GM18520 (cell line): ENCODE measurements around the gene GCN1.

Experiments used
- ATAC-seq: cut with Tn5 transposase; IDR thresholded peaks from one replicate; pipeline ENCODE4 v1.9.1; 2021; ENCODE audit not compliant: unreplicated experiment

Gene GCN1

DNA sequence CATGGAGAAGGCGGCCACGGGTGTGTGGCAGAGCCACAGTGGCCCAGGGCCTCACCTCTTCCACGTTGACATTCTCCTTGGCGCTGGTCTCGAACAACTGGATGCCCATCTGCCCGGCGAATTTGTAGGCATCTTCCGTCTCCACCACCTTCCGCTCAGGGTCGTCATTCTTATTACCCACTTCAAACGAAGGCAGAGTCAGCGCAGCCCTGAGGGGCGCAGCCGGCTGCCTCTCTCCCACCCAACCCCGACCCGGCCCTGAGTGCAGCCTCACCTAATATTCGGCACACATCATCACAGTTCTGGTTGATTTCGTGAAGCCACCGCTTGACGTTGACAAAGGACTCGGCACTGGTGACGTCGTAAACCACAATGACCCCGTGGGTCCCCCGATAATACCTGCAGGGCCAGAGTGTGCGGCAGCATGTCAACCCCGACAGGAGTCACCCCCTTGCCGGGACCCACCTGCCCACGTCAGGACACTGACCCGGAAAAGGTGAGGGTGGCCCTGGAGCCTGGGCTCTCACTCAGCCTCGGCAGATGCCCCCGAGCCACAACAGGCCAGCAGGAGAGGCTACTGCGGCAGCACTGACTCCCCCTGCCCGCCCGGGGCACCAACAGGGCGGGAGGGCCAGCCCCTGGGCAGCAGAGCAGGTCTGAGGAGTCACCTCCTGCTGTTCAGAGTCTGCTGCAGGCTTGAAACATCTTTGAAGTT lies 95.6 kb downstream of the GCN1 start:
- ATAC-seq: no peak

DNA sequence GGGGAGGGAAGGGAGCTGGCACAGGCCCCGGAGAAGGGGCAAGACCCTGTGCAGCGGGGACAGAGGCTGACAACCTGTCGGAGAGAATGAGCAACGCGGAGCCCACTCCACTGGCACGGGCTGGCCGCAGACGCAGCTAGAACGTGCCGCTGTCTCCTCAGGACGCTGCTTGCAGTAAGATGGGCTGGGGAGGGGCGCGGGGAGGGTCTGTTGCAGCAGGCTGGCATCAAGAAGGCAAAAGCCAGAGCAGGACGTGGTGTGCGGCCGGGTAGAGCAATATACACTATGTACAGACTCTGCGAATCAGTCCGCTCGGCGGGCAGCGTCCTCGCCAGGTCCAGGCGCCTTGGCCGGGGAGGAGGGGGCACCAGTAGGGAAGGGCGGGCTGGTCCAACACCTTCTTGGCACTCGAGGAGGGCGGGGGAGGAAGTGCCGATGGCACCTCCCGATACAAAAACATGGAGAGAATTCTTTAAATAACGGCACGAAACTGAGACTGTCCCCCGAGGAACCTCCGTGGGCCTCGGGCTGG lies 97.8 kb downstream of the GCN1 start:
- ATAC-seq: no peak

DNA sequence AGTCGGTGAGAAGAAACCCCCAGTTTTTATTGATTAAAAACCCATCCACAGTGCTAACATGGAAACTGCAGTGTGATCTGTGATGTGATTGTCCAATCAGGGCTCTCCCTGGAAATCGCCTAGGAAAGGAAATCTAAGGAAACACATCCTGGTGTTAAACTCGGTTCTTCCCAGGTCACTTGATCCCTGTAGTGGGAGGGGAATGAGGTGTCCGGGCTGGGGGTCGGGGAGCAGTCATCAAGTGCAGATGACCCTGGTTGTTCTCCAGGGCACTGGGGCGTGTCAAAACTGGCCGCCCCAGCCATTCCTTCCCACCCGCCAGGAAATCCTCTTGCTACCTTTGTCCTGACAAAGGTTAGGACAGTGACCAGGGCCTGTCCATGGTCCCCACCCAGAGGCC lies 98.8 kb downstream of the GCN1 start:
- ATAC-seq: no peak

- no peak for ATAC-seq
These were observed 99.2 kb downstream of the GCN1 start for GRCh38 chr12:120095331-120095730.

GRCh38 chr12:120094485-120094884 lies 100.0 kb downstream of the GCN1 start:
- no peak for ATAC-seq

DNA sequence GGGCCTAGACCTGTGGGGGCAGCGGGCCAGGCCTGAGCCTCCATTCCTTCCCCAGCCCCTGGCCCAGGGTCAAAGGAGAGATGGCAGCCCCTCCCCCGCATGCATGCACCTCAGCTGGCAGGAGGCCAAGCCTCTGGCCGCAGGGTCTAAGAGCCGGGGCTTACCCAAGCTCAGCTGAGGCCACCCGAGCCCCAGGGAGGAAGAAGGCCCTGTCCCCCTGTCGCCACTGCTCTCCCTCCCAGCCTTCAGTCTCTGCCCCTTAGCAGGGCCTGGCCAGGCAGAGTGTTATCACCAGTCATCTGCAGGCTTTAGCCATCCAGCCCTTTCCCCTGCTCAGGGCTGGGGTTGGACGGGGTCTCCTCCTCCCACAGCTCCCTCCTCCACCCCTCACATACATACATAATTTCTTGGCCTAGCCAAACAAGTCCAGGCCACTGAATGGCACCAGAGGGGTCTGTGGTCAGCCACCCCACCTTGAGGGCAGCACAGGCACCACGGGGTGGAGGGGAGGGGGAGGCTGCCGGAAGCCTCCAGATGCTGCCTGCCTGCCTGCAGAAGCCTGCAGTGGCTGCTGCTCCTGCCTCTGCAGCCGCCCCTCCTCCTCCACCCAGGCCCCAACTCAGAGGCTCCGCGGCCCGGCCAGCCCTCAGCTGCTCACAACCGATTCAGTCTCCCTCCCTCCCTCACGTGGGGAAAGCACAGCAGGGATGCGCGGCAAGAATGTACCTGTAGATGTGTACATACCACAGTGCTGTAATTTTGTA lies 100.7 kb downstream of the GCN1 start:
- ATAC-seq: no peak

DNA sequence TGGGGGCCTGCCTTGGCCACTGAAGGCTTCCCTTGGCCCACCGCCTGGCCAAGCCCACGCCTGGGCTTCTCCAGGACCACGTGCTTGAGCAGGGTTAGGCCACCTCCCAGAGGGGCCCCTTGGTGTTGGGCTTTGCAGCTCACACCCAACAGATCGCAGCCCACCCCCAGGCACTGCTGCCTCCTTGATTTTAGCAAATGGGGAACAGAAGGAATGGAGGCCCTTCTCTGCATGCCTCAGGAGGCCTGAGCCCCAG lies 101.3 kb downstream of the GCN1 start:
- no peak for ATAC-seq

DNA sequence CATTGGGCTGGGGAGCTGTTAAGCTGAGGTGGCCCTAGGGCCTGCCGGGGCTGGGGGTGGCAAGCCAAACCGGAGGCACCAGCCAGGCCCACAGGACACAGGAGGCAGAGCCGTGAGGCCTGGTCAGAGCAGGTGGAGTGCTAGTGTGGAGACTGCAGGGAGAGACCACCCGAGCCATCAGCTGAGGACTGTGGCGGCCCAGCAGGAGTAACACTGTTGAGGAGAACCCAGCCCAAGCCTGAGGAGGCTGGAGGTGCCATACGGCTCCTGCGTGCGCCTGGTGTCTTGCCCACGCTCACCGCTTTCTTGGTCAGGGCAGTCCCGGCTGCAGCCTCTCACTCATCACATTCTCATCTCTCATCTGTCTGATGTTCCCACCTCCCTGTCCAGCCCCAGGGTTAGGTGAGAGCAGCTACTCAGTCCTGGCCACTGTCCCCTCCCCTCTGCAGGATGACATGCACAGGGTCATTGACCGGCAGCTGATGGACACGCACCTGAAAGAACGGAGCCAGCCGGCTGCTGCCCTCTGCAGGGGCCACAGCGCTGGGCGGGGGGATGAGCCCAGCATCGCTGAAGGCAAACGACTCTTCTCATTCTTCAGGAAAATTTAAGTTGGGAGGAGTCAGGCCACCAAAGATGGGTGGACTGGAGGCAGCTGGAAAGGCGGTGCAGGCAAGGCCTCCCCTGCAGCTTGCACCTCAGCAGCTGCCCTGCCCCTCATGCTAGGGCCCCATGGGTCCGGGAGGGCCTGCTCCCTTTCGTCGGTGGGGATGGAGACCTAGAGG lies 101.8 kb downstream of the GCN1 start:
- ATAC-seq: no peak

GRCh38 chr12:120091371-120092090 lies 103.0 kb downstream of the GCN1 start:
- no peak for ATAC-seq

- no peak for ATAC-seq
These were observed 103.8 kb downstream of the GCN1 start for GRCh38 chr12:120090626-120091295.

GRCh38 chr12:120090206-120090605 lies 104.3 kb downstream of the GCN1 start:
- no peak for ATAC-seq

DNA sequence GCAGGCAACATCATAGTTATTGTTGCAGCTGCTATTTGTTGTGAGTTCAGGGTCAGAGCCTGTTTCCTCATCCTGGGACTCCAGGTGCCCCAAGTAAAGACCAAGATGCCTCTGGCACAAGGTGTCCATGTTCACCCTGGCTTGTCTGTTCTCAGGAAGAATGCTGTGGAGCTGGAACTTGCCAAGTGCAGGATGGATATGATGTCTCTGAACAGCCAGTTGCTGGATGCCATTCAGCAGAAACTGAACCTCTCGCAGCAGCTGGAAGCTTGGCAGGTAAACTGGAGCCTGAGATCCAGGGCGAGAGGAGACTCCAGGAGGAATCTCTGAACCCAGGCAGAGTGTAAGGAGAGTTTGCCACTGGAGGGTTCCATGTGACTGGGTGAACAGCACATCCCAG lies 104.7 kb downstream of the GCN1 start:
- ATAC-seq: no peak

DNA sequence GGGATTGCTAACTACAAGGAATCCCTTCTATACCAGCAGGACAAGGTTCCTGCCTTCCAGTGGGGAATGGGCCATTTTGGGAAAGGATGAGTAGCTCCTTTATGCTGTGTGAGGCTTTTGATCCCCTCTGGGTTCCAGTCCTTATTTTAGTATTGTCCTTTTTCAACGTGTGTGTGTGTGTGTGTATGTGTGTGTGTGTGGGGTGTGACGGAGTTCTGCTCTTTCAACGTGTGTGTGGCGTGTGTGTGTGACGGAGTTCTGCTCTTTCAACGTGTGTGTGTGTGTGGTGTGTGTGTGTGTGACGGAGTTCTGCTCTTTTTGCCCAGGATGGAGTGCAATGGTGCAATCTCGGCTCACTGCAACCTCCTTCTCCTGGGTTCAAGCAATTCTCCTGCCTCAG lies 105.4 kb downstream of the GCN1 start:
- no peak for ATAC-seq

- peak; percentile 97 for ATAC-seq
These were observed 107.5 kb downstream of the GCN1 start for GRCh38 chr12:120086801-120087621.

DNA sequence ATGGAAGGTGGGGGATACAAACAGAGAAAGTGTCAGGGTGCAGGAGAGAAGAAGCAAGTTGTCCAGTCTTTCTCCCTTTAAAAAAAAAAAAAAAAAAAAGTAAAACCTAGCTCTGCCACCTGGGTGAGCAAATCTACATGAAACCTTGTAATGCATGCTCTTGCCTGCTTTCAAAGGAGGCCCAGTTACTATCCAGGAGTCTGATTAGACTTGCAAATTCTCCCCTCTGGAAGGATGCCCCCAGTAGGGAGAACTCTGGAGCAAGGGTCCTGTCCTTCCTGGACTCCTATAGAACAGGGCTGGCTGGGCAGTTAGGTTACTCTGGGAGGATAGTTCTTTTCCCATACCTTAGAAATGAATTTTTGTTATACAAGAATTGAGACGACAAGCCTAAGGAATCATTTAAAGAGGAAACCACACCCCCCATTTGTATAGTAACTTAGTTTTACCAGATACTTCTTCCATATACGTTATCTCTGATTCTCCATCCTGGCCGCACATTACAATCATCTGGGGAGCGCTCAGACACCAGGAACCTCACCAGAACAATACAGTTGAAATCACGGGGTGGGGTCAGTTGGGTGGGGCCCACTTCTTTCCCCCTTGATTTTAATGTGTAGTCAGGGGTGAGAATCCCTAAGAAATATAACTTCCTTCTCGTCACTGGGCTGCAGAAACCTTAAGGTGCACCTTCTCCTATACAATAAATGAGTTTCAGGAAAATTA lies 108.4 kb downstream of the GCN1 start:
- ATAC-seq: no peak

DNA sequence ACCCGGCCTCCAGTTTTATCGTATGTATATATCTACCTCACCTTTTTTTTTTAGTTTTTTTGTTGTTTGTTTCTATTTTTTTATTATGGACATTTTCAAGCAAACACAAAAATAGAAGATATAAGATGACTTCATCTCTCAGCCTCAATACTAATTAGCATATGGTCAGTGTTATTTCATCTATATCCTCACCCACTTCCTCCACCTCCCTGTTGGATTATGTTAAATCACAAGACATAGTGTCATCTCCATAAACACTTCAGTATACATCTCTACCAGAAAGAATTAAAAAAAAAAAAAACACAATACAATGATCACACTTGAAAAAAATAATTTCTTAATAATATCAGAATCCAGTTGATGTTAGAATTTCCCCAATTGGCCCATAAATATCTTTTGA lies 112.9 kb downstream of the GCN1 start:
- ATAC-seq: no peak

- no peak for ATAC-seq
These were observed 114.8 kb downstream of the GCN1 start for GRCh38 chr12:120079411-120080400.

DNA sequence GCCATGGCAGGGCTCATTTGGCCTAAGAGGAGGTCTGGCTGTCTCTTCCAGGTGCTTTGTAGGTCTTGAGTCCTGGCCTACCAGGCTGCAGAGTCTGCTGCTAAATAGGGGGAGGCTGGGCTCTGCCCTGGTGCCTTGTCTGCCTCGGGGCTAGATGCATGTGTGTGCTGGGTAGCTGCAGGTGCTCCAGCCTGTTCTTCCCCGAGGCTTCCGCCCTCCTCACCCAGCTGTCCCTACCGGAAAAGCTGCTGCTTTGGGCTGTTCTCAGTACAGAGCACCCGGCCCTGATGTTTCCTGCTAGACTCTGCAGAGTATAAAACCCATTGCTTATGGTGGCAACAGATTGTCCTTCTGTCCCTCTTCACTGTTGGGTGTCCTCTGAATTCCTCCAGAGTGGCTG lies 115.6 kb downstream of the GCN1 start:
- no peak for ATAC-seq
